K562 (cell line): Measurements from ENCODE around the gene PDE11A. TPM values are rescaled to one million over a fixed set of nuclear protein-coding genes. Genes with fewer than 3 reads are reported as not detected.
A peak's percentile ranks its signal among the peaks of the same experiment; 100 is the strongest.

ENCODE experiments used
- BCOR ChIP-seq: fragments of 450-650 bp; IDR thresholded peaks from 2 replicates; pipeline ENCODE4 v1.6.1; 2016
- CBX2 ChIP-seq: fragments of 200-600 bp; sonication (generic); IDR thresholded peaks from one replicate; pipeline ENCODE4 v1.6.1; 2012; ENCODE audit warnings: mild to moderate bottlenecking, low read length, inconsistent platforms; ENCODE audit not compliant: insufficient read depth, poor library complexity, severe bottlenecking
- CBX5 ChIP-seq: IDR thresholded peaks from 2 replicates; pipeline ENCODE4 v1.6.1; 2014; ENCODE audit warnings: low read depth, borderline replicate concordance
- FOXA1 ChIP-seq: fragments of 450-650 bp; IDR thresholded peaks from 2 replicates; pipeline ENCODE4 v1.6.1; 2016; ENCODE audit warnings: mild to moderate bottlenecking, borderline replicate concordance
- GABPB1 ChIP-seq: sonication (generic); formaldehyde crosslinking; IDR thresholded peaks from 2 replicates; pipeline ENCODE4 v1.8.0; 2022; ENCODE audit warnings: mild to moderate bottlenecking, missing genetic modification reagents
- HNRNPH1 ChIP-seq: fragments of 200-400 bp; formaldehyde crosslinking; optimal IDR thresholded peaks from 2 replicates; pipeline ENCODE3; 2017; ENCODE audit warnings: low read depth, mild to moderate bottlenecking, low read length, moderate library complexity
- JUN ChIP-seq, 2 experiments: sonication (generic) in 1 of 2; formaldehyde crosslinking in 1 of 2; IDR thresholded peaks; 2 replicates each; pipeline versions ENCODE4 v1.6.1 to v1.8.0; 2012 to 2022; ENCODE audit warnings: borderline replicate concordance in 2 of 2, mild to moderate bottlenecking in 2 of 2, improper control_type of control experiment in 1 of 2, low read depth in 1 of 2, low read length in 1 of 2, missing genetic modification reagents in 1 of 2
- MTA3 ChIP-seq: fragments of 450-650 bp; formaldehyde crosslinking; IDR thresholded peaks from 2 replicates; pipeline ENCODE4 v1.6.1; 2017; ENCODE audit warnings: mild to moderate bottlenecking, borderline replicate concordance
- NBN ChIP-seq: fragments of 450-650 bp; IDR thresholded peaks from 2 replicates; pipeline ENCODE4 v1.6.1; 2016; ENCODE audit warnings: low read depth, mild to moderate bottlenecking
- NCOA1 ChIP-seq: fragments of 450-650 bp; IDR thresholded peaks from 2 replicates; pipeline ENCODE4 v1.6.1; 2016; ENCODE audit warnings: low read depth
- NELFE ChIP-seq: IDR thresholded peaks from 2 replicates; pipeline ENCODE4 v1.6.1; 2011; ENCODE audit warnings: mild to moderate bottlenecking; ENCODE audit not compliant: insufficient read depth, insufficient read length
- NR2C1 ChIP-seq, 2 experiments: fragments of 450-650 bp; IDR thresholded peaks; 2 replicates each; pipeline ENCODE4 v1.6.1; 2017; ENCODE audit warnings: mild to moderate bottlenecking in 2 of 2, antibody characterized with exemption in 1 of 2, inconsistent platforms in 1 of 2, missing compliant biosample characterization in 1 of 2, missing genetic modification characterization in 1 of 2
- POLR2H ChIP-seq: IDR thresholded peaks from 2 replicates; pipeline ENCODE4 v1.6.1; 2016; ENCODE audit warnings: missing genetic modification characterization, low read depth, mild to moderate bottlenecking, control low read depth, missing compliant biosample characterization, moderate library complexity
- SMC3 ChIP-seq: conservative IDR thresholded peaks from 2 replicates; pipeline ENCODE4 v1.6.1; 2011; ENCODE audit warnings: low read depth, low read length, improper control_type of control experiment; ENCODE audit not compliant: insufficient read depth
- THRAP3 ChIP-seq: fragments of 450-650 bp; IDR thresholded peaks from 2 replicates; pipeline ENCODE4 v1.6.1; 2016; ENCODE audit warnings: mild to moderate bottlenecking, inconsistent platforms, borderline replicate concordance
- ZC3H11A ChIP-seq: IDR thresholded peaks from 2 replicates; pipeline ENCODE4 v1.6.1; 2012; ENCODE audit warnings: low read depth, low read length, improper control_type of control experiment
- ZNF146 ChIP-seq: IDR thresholded peaks from one replicate; pipeline ENCODE4 v1.6.1; 2018; ENCODE audit warnings: missing compliant biosample characterization; ENCODE audit not compliant: unreplicated experiment
- polyA plus RNA-seq, 8 experiments: library from polyadenylated mRNA; depleted of rRNA in 4 of 8; stranded (reverse) in 5 of 8; unstranded in 3 of 8; fragments of >200 nt; fragmentation: Nextera tagmentation in 2 of 8; fragmentation: Illumina TruSeq in 1 of 8; extraction: Ambion mirVana in 2 of 8; extraction: Trizol in 1 of 8; gene quantifications; 2 replicates each; pipeline versions ENCODE4 v1.2.1 to v1.2.3, GENCODE V29; 2011 to 2014; ENCODE audit warnings: inconsistent platforms in 1 of 8, missing spikeins in 1 of 8
- total RNA-seq, 7 experiments: library from RNA; depleted of rRNA in 6 of 7; stranded (reverse); fragments of >200 nt in 6 of 7; fragmentation: Illumina TruSeq in 2 of 7; extraction: Trizol in 2 of 7; gene quantifications; 2 replicates each; pipeline versions ENCODE4 v1.2.1 to v1.2.3, GENCODE V29; 2011 to 2021; ENCODE audit warnings: low replicate concordance in 1 of 7
- TF ChIP-seq, protein P1 (sequence below): fragments of 250-450 bp; sonication (Bioruptor Pico); IDR thresholded peaks from 2 replicates; pipeline ENCODE4 v1.8.0; 2022; ENCODE audit warnings: inconsistent platforms, mild to moderate bottlenecking, moderate library complexity, borderline replicate concordance
- TF ChIP-seq, protein P2 (sequence below): sonication (generic); formaldehyde crosslinking; IDR thresholded peaks from 2 replicates; pipeline ENCODE4 v1.8.0; 2022; ENCODE audit warnings: mild to moderate bottlenecking, missing genetic modification reagents, borderline replicate concordance
- TF ChIP-seq, protein P3 (sequence below): fragments of 450-650 bp; formaldehyde crosslinking; IDR thresholded peaks from 2 replicates; pipeline ENCODE4 v1.4.0; 2020; ENCODE audit warnings: mild to moderate bottlenecking, mixed read lengths
- TF ChIP-seq, protein P4 (sequence below): fragments of 450-650 bp; conservative IDR thresholded peaks from 2 replicates; pipeline ENCODE4 v1.6.1; 2016; ENCODE audit warnings: missing genetic modification characterization, low read depth, mild to moderate bottlenecking, control low read depth, missing compliant biosample characterization
- TF ChIP-seq, protein P5 (sequence below): IDR thresholded peaks from 2 replicates; pipeline ENCODE4 v1.6.1; 2011; ENCODE audit not compliant: insufficient read length; ENCODE audit errors: extremely low read depth

The PDE11A gene
- total and polyA plus RNA-seq, 9 of the 15 experiments (the other 6 are each of a cell fraction or from before 2014, with no cell fraction given) = 3.2 to 22.1 (median 5.7) TPM

DNA sequence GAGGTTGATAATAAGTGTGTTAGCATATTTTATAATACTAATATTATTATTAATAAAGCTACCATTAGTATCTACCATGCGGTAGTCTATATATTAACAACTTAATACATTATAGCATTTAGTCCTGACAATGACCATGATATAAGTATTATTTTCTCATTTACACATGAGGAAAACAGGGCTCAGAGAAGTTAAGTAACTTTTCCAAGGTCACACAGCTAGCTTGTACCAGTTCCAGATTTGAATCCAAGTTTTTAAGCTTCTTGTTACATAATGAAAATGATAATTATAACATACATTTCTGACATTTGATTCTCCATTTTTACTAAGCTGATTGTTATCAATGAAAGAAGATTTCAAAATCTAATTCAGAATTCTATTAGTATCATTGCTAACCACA lies 369.4 kb downstream of the PDE11A start (continued):
- no peak for TF ChIP-seq ZC3H11A
- TF ChIP-seq, protein P1, sequence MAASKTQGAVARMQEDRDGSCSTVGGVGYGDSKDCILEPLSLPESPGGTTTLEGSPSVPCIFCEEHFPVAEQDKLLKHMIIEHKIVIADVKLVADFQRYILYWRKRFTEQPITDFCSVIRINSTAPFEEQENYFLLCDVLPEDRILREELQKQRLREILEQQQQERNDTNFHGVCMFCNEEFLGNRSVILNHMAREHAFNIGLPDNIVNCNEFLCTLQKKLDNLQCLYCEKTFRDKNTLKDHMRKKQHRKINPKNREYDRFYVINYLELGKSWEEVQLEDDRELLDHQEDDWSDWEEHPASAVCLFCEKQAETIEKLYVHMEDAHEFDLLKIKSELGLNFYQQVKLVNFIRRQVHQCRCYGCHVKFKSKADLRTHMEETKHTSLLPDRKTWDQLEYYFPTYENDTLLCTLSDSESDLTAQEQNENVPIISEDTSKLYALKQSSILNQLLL = no peak
- TF ChIP-seq, protein P2, sequence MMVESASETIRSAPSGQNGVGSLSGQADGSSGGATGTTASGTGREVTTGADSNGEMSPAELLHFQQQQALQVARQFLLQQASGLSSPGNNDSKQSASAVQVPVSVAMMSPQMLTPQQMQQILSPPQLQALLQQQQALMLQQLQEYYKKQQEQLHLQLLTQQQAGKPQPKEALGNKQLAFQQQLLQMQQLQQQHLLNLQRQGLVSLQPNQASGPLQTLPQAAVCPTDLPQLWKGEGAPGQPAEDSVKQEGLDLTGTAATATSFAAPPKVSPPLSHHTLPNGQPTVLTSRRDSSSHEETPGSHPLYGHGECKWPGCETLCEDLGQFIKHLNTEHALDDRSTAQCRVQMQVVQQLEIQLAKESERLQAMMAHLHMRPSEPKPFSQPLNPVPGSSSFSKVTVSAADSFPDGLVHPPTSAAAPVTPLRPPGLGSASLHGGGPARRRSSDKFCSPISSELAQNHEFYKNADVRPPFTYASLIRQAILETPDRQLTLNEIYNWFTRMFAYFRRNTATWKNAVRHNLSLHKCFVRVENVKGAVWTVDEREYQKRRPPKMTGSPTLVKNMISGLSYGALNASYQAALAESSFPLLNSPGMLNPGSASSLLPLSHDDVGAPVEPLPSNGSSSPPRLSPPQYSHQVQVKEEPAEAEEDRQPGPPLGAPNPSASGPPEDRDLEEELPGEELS (CRISPR knock-in tag) = no peak
- no peak for TF ChIP-seq NELFE
- no peak for TF ChIP-seq SMC3
- TF ChIP-seq, protein P3, sequence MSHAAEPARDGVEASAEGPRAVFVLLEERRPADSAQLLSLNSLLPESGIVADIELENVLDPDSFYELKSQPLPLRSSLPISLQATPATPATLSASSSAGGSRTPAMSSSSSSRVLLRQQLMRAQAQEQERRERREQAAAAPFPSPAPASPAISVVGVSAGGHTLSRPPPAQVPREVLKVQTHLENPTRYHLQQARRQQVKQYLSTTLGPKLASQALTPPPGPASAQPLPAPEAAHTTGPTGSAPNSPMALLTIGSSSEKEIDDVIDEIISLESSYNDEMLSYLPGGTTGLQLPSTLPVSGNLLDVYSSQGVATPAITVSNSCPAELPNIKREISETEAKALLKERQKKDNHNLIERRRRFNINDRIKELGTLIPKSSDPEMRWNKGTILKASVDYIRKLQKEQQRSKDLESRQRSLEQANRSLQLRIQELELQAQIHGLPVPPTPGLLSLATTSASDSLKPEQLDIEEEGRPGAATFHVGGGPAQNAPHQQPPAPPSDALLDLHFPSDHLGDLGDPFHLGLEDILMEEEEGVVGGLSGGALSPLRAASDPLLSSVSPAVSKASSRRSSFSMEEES (CRISPR knock-in tag) = no peak
- TF ChIP-seq GABPB1 (CRISPR knock-in tag) = no peak
- no peak for TF ChIP-seq POLR2H
- TF ChIP-seq NR2C1 (IDR thresholded peaks at IDR 0.05) = no peak
- TF ChIP-seq NR2C1 (tag; IDR thresholded peaks at IDR 0.05) = no peak
- no peak for TF ChIP-seq NCOA1
- no peak for TF ChIP-seq HNRNPH1
- no peak for TF ChIP-seq THRAP3
- TF ChIP-seq, protein P4, sequence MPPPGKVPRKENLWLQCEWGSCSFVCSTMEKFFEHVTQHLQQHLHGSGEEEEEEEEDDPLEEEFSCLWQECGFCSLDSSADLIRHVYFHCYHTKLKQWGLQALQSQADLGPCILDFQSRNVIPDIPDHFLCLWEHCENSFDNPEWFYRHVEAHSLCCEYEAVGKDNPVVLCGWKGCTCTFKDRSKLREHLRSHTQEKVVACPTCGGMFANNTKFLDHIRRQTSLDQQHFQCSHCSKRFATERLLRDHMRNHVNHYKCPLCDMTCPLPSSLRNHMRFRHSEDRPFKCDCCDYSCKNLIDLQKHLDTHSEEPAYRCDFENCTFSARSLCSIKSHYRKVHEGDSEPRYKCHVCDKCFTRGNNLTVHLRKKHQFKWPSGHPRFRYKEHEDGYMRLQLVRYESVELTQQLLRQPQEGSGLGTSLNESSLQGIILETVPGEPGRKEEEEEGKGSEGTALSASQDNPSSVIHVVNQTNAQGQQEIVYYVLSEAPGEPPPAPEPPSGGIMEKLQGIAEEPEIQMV (tag) = no peak
- TF ChIP-seq CBX2 = no peak
- TF ChIP-seq, protein P5, sequence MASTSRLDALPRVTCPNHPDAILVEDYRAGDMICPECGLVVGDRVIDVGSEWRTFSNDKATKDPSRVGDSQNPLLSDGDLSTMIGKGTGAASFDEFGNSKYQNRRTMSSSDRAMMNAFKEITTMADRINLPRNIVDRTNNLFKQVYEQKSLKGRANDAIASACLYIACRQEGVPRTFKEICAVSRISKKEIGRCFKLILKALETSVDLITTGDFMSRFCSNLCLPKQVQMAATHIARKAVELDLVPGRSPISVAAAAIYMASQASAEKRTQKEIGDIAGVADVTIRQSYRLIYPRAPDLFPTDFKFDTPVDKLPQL = no peak
- no peak for TF ChIP-seq NBN
- TF ChIP-seq BCOR = peak; percentile 91
- TF ChIP-seq JUN (IDR thresholded peaks at IDR 0.05; ENCODE audit: borderline replicate concordance, low read depth, low read length) = no peak
- no peak for TF ChIP-seq JUN (CRISPR knock-in tag; IDR thresholded peaks at IDR 0.05; ENCODE audit: borderline replicate concordance)
- TF ChIP-seq CBX5 = no peak
- no peak for TF ChIP-seq FOXA1
- TF ChIP-seq ZNF146 (CRISPR knock-in tag) = no peak
- no peak for TF ChIP-seq MTA3
